Caki2 (cell line): ENCODE measurements around the gene S100A8. TPM values are rescaled to one million over a fixed set of nuclear protein-coding genes. Genes with fewer than 3 reads are reported as not detected.

ENCODE experiments used
- DNase-seq: peaks from one replicate; pipeline ENCODE4 v3.0.0-alpha.2; 2015; ENCODE audit warnings: low read depth
- in situ Hi-C: cut with HindIII; loops from 2 replicates; pipeline ENCODE4 v1.10.0; 2016; ENCODE audit warnings: low sequenced_read_pairs, low pct_unique_long_range_greater_than_20kb, mixed read lengths
- total RNA-seq: library from RNA; depleted of rRNA; stranded (reverse); fragments of >200 nt; shearing (Covaris generic); gene quantifications from 2 replicates; pipeline ENCODE4 v1.2.3, GENCODE V29; 2014; ENCODE audit warnings: low replicate concordance

Gene S100A8
- total RNA-seq, 1 experiment from 2014 or later, result not detected

DNA sequence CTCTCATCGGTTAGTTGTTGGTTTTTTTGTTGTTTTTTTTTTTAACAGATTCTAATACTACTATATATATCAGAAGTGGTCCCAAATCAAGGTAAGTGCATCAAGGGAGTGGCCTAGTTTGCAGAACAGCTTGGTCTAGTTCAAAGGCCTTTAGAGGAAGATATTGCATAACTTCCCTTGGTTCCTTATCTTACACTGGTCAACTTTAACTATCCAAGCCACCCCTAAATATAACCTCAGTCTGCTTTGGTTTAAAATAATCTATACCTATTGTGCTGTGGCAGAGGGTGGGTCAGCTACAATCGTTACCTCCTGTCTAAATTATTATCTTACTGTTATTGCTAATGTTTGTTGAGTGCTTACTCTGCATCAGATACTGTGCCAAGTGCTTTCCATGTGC lies 22.4 kb downstream of the S100A8 start:
- in situ Hi-C loops, result loop anchor here (25.0 kb wide), 1 partner anchor 119 kb away; no protein-coding TSS in a partner anchor
- no peak for DNase-seq

DNA sequence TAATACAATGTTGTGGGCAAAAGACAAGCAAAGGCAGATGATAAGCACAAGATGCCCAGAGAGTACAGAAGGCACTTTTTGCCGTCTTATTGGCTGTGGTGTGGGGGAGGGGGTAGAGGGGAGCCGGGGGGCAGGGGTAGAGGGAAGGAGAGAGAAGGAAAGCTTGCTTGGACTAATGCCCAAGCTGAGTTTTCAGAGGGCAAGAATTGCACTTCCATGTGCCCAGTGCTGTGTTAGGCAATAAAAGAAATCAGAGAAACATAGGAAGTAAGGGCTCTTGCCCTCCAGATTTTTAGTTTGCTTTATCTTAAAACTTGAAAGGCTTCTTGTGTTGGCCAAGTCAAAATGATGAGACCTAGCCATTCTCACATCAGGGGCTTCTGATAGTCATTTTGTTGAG lies 23.8 kb downstream of the S100A8 start:
- in situ Hi-C loops, result loop anchor here (25.0 kb wide), 1 partner anchor 120 kb away; no protein-coding TSS in a partner anchor
- no peak for DNase-seq

DNA sequence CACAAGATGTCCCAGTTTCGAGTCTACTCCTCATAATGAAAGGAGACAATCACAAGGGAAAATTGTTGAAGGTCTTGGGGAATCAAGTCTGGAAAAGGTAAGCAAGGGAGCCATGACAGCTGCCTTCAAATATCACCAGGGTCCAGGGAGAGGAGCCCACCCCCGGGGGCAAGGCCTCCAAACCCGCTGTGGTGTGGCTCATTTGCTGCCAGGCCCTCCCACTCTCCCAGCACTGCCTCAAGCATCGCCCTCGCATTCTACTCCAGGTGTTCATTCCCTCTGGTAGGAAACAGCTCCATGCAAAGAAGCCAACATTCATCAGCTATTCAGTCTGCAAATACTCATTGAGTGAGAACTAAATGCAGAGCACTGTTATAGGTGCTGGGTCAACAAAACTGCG lies 24.6 kb downstream of the S100A8 start:
- in situ Hi-C loops, result loop anchor here (25.0 kb wide), 1 partner anchor 121 kb away; no protein-coding TSS in a partner anchor
- no peak for DNase-seq

DNA sequence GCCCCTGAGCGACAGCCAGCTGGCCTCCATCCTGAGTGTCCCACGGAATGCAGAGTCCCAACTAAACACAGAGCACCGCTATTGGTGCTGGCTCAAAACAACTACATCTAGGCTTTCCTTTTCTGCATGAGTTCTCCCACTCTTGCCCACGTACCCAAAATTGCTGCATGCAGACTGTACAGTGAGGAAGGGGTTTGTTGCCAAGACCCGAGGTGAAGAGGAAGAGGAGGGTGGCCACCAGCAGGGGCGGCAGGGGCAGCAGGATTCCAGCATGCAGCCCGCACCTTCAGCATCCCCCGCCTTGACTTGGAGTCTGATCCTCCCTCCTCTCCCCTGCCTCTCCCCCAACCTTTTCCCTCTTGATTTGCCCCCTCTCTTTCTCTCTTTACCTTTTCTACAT lies 25.2 kb downstream of the S100A8 start:
- DNase-seq, result no peak
- in situ Hi-C loops, result loop anchor here (25.0 kb wide), 1 partner anchor 122 kb away; no protein-coding TSS in a partner anchor

DNA sequence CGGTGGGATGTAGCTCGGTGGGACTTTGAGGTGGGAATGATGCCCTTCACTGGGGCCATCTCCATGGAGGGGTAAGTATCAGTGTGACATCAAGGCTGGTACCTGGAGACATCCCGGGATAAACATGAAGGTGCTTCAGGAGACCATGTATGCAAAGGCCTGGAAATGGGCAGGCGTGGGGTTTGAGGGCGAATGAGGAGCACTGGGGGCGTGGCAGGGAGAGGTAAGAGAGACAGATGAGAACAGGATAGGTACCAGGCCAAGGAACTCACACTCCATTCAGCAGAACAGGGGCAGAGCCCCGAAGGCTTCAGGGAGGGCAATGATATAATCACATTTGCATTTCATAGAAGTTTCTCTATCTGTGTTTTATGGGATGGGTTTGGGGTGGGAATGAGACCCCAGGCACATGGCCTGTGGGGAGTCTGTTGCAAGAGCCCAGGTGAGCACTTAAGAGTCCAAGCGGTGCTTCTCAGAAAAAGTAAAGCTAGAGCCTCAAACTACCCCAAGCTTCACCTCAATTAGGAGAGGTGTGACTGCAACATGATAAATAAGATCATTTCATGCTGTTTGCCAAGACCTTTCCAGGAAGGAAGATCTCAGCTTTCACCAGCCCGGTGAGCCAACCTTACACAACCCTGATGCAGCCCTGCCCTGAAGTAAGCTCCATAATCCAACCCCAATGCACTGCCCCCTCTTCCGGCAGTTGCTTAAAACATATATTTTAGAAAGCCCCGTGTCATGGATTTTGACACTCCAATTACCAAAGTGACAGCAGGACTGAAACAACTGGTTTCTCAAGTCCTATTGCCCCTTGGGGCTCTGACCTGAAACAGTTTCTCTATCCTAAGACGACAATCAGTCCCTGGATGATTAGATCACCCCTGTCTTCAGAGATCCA lies 25.9 kb downstream of the S100A8 start:
- in situ Hi-C loops, result loop anchor here (25.0 kb wide), 1 partner anchor 122 kb away; no protein-coding TSS in a partner anchor
- DNase-seq, result no peak

DNA sequence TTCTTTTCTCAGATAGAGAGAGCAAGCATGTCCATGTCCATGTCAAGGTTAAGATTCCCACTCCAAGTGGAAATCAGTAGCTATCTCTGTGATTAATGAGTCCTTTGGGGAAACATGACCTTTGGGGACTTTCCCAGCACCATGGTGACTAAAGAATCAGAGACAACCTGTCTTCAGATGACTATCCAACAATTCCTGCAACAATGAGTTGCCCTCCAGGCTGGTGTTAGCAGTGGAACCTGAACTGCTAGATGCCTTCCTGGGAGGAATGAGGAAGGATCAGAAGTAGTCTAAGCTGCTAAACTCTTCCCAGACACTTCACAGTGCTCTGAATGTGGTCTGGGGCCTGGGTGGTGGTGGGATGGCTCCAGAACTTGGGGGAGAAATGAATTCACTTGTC lies 26.7 kb downstream of the S100A8 start:
- in situ Hi-C loops, result loop anchor here (25.0 kb wide), 1 partner anchor 123 kb away; no protein-coding TSS in a partner anchor
- peak; percentile 8 for DNase-seq

DNA sequence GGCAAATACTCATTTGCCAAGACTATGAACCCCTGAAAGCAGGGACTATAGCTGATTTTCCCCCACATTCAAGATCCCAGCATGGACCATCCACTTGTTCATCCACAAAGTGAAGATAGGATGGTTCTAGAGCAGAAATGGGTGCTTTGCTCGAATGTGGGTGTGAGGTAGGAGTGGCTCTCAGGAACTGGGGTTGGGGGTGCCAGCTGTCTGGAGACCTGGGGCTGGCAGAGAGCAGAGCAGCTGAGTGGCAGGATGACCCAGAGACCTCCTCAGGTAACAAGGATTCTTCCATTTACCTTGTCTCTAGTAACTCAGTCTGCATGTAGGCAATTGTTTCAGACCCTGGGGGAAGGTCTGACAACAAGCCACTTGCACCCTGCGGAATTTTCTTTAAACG lies 27.2 kb downstream of the S100A8 start:
- no peak for DNase-seq
- in situ Hi-C loops, result loop anchor here (25.0 kb wide), 1 partner anchor 124 kb away; no protein-coding TSS in a partner anchor

DNA sequence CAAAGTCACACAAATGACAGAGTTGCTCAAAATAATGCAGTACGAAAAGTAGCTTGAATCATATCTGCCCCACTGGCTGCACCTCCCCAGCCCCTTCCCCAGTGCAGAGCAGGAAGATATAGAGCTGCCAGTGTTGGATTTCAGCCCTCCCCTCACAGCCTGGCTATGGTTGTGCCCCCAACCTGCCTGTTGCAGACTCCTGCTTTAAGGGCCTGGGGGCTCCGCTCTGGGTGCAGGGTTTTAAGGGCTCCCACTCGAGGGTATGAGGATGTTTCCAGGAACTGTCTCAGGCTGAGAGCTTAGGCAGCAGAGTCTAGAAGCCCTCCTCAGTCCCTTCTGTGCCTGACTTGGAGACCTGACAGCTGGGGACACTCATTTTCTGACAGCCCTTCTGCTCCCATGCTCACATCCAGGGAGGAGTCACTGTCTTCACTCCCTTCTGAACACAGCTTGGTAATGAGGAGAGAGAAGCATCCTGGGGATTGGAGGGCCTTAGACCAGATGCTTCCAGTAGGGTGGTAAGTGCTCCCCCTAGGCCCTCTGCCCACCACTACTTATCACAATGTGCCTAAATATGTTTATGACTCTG lies 28.6 kb downstream of the S100A8 start:
- in situ Hi-C loops, result loop anchor here (25.0 kb wide), 1 partner anchor 125 kb away; no protein-coding TSS in a partner anchor
- DNase-seq, result no peak

DNA sequence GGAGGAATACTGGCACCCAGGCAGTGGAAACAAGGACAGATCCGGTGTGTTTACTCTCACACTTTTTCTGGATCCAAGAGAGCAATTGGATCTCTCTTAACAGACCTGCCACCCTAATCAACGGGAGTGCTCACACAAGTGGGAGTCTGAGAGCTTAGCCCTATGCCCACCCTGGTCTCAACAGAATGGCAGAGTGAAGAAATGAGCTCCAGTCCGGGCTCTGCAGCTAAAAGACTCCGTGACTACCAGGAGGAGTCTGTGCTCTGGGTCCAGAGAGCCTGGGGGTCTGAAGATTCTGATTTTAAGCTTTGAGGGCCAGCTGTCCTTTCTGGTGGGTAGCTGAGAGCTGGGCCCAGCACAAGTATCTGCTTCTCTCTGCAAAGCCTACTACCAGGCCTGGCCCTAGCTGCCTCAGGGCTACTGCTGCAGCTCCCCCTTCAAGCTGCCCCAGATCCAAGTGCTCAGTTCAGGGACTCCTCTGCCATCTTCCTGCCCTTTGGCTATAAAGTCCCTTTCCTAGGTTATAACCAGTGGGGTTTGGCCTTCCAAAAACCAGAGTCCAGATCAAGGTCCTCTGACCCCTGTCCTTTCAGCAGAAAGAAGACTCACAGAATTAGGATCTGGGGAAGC lies 29.3 kb downstream of the S100A8 start:
- in situ Hi-C loops, result loop anchor here (25.0 kb wide), 1 partner anchor 126 kb away; no protein-coding TSS in a partner anchor
- no peak for DNase-seq

DNA sequence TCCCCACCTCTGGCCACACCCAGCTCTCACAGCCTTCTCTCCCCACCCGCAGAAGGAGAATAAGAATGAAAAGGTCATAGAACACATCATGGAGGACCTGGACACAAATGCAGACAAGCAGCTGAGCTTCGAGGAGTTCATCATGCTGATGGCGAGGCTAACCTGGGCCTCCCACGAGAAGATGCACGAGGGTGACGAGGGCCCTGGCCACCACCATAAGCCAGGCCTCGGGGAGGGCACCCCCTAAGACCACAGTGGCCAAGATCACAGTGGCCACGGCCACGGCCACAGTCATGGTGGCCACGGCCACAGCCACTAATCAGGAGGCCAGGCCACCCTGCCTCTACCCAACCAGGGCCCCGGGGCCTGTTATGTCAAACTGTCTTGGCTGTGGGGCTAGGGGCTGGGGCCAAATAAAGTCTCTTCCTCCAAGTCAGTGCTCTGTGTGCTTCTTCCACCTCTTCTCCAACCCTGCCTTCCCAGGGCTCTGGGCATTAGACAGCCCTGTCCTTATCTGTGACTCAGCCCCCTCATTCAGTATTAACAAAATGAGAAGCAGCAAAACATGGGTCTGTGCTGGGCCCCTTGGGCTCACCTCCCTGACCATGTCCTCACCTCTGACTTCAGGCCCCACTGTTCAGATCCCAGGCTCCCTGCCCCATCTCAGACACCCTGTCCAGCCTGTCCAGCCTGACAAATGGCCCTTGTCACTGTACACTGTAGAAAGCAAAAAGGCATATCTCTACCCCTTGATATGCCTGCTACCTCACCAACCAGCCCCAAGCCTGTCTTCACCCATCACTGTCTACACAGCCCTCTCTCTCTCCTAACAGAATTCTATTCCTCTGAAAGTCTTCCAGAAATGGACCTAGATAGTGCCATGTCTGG lies 30.0 kb downstream of the S100A8 start:
- DNase-seq, result no peak
- in situ Hi-C loops, result loop anchor here (25.0 kb wide), 1 partner anchor 126 kb away; no protein-coding TSS in a partner anchor

DNA sequence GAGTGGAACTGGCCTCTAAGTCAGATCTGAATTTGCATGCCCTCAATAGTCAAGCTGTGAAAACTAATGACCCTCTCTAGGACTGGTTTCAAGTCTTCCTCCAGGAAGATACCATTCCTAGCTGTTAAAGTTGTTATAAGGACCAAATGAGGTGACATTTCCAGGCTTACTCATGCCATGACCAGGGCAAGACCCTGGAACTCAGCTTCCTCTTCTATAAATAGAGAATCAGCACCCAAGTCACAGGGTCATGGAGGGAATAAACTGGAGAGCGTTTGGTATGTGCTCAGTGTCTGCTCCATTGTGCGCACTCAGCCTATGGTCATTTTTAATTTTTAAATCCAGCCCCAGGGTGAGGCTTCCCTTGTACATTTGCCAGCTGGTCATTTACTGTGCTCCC lies 30.7 kb downstream of the S100A8 start:
- in situ Hi-C loops, result loop anchor here (25.0 kb wide), 1 partner anchor 127 kb away; no protein-coding TSS in a partner anchor
- DNase-seq, result peak; percentile 21

DNA sequence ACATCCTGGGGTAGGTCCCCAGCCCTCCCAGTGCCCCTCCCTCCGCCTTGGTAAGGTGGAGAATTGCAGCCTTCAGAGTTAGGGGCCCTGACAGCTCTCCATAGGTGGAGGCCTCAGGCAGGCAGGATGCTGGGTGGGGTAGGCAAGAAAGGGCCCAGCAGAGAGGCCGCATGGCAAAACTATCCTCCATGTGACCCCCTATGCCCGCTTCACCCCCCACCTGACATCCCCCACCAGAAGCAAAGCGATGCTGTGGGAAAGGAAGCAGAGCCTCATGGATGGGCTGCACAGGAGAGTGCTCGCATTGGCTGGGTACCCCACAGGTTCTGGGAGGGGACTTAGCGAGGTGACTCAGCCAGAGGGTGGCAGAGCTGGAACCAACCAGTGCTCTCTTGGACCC lies 31.6 kb downstream of the S100A8 start:
- DNase-seq, result no peak
- in situ Hi-C loops, result loop anchor here (25.0 kb wide), 1 partner anchor 128 kb away; no protein-coding TSS in a partner anchor

DNA sequence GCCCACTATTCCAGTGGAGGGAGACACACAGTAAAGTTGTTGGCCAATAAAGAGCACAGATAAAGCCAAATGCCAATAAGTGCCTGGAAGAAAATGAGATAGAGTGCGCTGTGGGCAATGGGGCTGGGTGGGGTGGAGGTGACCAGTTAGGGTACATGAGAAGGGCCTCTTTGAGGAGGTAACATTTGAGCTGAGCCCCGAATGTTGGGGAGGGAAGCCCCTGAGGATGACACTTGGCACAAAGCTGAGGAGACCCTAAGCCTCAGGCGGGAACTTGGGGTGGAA lies 32.2 kb downstream of the S100A8 start:
- in situ Hi-C loops, result loop anchor here (25.0 kb wide), 1 partner anchor 129 kb away; no protein-coding TSS in a partner anchor
- no peak for DNase-seq

DNA sequence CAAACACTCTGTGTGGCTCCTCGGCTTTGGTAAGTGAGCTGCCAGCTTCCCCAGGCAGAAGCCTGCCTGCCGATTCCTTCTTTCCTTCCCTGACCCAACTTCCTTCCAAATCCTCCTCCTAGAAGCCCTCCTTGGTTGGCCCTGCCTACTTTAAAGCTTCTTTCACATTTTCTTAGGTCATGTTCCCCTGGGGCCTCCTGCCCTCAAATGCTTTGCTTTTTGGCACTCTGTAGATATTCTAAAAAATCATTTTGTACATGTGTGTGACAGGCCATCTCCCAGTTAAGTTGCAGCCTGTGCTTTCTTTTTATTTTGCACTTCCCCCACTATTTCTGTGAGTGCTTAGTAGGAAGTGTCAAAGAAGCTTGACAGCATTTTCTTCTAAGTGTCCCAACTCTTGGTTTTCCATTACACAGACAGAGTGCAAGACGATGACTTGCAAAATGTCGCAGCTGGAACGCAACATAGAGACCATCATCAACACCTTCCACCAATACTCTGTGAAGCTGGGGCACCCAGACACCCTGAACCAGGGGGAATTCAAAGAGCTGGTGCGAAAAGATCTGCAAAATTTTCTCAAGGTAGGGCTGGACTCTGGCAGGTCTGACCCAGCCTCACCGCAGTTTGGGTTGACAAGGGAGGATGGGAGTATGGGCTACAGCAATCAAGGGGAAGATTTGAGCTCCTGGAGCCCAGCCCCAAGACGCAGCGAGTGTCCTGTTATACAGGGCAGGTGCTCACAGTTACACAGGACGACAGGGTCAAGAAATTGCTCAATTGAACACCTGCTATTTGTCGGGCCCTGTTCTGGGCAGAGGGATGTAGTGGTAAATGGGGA lies 32.8 kb downstream of the S100A8 start, which contains the start of gene S100A9:
TSS of gene S100A9 (plus strand) at position 2 of the 838 bp plus-strand sequence. CDS start at position 432, 430 bp downstream.
- in situ Hi-C loops, result loop anchor here (25.0 kb wide), 1 partner anchor 129 kb away; no protein-coding TSS in a partner anchor

DNA sequence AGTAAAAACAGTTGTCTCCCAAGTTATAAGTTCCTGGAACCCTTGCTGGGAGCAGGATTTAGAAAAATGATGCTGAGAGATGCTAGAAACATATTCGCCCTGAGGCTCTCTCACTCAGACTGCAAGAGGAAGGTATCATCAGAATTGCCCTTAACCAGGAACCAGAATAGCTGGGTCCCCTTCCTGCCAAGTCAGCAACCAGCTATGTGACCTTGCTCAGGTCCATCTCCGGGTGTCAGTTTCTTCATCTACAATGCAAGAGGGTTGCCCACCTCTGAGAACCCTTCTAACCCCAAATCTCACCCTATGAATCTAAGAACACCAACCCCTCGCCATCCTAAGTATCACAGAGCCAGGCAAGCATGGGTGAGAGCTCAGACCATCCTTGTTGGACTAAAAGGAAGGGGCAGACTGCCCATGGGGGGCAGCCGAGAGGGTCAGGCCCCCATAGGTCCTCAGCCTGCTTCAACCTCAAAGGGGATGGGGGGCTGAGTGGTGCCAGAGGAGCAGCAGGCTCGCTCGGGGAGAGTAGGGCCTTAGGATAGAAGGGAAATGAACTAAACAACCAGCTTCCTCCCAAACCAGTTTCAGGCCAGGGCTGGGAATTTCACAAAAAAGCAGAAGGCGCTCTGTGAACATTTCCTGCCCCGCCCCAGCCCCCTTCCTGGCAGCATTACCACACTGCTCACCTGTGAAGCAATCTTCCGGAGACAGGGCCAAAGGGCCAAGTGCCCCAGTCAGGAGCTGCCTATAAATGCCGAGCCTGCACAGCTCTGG lies 33.6 kb downstream of the S100A8 start:
- DNase-seq, result no peak
- in situ Hi-C loops, result loop anchor here (25.0 kb wide), 1 partner anchor 130 kb away; no protein-coding TSS in a partner anchor

More for the DNA sequence above, 32.8 kb downstream of the S100A8 start, which contains the start of gene S100A9:
- DNase-seq, result no peak
